ENCODE measurements around the gene TMPRSS4. TPM values are rescaled to one million over a fixed set of nuclear protein-coding genes. Genes with fewer than 3 reads are reported as not detected.

TMPRSS4 gene
- total RNA-seq, 5 donors from 2014 or later (not counting 1 experiment from before 2014, with no cell fraction given) = 0.51 to 0.66 TPM; not detected in 3

DNA sequence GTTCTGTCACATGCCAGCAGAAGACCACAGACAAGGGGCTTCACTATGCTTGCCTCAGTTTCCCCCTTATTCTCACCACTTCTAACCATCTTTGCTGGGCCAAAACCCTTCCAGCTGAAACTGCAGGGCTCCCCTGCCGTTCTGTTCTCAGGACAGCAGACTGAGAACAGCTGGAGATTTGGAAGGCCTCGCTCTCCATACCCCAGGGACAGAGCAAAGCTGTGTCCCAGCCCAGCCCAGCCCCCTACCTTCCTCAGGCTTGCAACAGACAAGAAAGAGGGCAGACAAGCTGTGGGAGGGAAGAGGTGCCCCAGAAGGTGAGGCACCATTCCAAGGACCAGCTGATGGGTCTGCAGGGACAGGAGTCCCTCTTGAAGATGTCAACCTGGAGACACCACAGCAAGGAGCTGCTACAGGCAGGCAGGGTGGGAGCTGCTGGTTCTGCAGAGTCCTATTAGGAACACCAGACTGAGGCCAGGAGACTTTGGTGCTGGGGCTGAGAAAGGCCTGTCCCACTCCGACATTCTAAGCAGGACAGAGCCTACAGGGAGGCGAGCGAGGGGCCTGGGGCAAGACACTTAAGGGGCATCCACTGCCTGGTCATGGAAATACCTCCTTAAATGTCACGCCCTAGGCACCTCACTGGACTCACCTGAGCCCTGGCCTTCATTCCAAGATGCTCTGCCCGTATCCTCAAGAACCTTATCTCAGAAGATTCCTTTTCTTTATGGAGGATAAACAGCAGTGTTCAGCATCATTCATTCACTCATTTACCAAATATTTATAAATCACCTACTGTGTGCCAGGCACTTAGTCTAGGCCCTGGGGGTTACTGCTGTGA is 92.6 kb downstream of the TMPRSS4 start:
- POLR2A ChIA-PET = no interaction called here

DNA sequence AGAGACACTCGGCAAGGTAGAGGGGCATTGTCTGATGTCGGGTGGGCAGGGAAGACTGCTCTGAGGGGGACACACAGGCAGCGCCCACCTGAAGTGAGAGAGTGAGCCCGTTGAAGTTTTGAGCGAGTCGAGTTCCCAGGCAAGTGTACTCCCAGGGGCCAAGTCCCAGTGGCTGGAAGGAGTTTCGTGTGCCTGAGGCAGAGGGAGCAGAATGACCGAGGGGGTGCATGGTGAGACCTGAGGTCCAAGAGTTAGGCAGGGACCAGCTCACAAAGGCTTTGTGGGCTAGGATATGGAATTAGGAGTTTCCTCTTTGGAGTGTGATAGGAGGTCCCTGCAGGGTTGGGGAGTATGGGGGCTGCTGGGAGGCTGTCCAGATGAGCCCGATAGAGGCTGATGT is 93.4 kb downstream of the TMPRSS4 start:
- peaks cover 0 to 61% of the 10 kb centered on the region in 2 experiments for H3K27me3 ChIP-seq (replicated peaks in 1 of 2; ENCODE audit: control insufficient read depth in 2 of 2, extremely low read depth in 1 of 2, insufficient read depth in 2 of 2, low read length in 1 of 2)
- H3K36me3 Mint-ChIP-seq = no peaks in the 10 kb centered on the region
- no peak overlapping the region for H3K4me3 Mint-ChIP-seq
- H3K4me1 Mint-ChIP-seq = peaks cover 0 to 2% (median 2%) of the 10 kb centered on the region in 3 donors
- 84% methylated on average over 9 of the region's 9 CpGs for WGBS (ENCODE audit: insufficient coverage)
- peaks cover 0 to 9% of the 10 kb centered on the region in 2 experiments for H3K4me1 ChIP-seq (ENCODE audit: control insufficient read depth in 1 of 2, extremely low read depth in 1 of 2, insufficient read depth in 2 of 2, low read length in 2 of 2)
- ATAC-seq (replicated peaks in 1 of 4) (no peak), DNase-seq (no peak)
- CTCF ChIA-PET = no interaction called here
- H3K27me3 Mint-ChIP-seq = peaks cover 5 to 19% of the 10 kb centered on the region in 2 donors
- H3K27ac ChIP-seq (ENCODE audit: low read length) = no peak overlapping the region
- no peak overlapping the region for H3K27ac Mint-ChIP-seq
- H3K9me3 ChIP-seq = no peaks in the 10 kb centered on the region
- H3K36me3 ChIP-seq (ENCODE audit: control insufficient read depth in 2 of 2, extremely low read depth in 1 of 2, insufficient read depth in 1 of 2, low read length in 1 of 2) = no peaks in the 10 kb centered on the region
- POLR2A ChIA-PET = no interaction called here
- H3K9me3 Mint-ChIP-seq = no peaks in the 10 kb centered on the region
- H3K4me3 ChIP-seq (ENCODE audit: control insufficient read depth in 1 of 2, extremely low read depth in 1 of 2, low read length in 1 of 2) = no peak overlapping the region

More for the DNA sequence above, 92.6 kb downstream of the TMPRSS4 start:
- Mint-ChIP-seq H3K27ac (no peak overlapping the region), H3K27me3 (peaks cover 5 to 21% of the 10 kb centered on the region in 2 donors), H3K4me3 (no peak overlapping the region), H3K4me1 (peaks cover 0 to 2% (median 2%) of the 10 kb centered on the region in 3 donors), H3K36me3 (no peaks in the 10 kb centered on the region), H3K9me3 (no peaks in the 10 kb centered on the region)
- peaks cover 0 to 67% of the 10 kb centered on the region in 2 experiments for H3K27me3 ChIP-seq (replicated peaks in 1 of 2; ENCODE audit: control insufficient read depth in 2 of 2, extremely low read depth in 1 of 2, insufficient read depth in 2 of 2, low read length in 1 of 2)
- ATAC-seq (replicated peaks in 1 of 4) (no peak), DNase-seq (no peak)
- H3K4me1 ChIP-seq (ENCODE audit: control insufficient read depth in 1 of 2, extremely low read depth in 1 of 2, insufficient read depth in 2 of 2, low read length in 2 of 2) = peaks cover 0 to 9% of the 10 kb centered on the region in 2 experiments
- no peaks in the 10 kb centered on the region for H3K36me3 ChIP-seq (ENCODE audit: control insufficient read depth in 2 of 2, extremely low read depth in 1 of 2, insufficient read depth in 1 of 2, low read length in 1 of 2)
- H3K27ac ChIP-seq (ENCODE audit: low read length) = no peak overlapping the region
- H3K4me3 ChIP-seq (ENCODE audit: control insufficient read depth in 1 of 2, extremely low read depth in 1 of 2, low read length in 1 of 2) = no peak overlapping the region
- 87% methylated on average over 5 of the region's 7 CpGs for WGBS (ENCODE audit: insufficient coverage)
- no peaks in the 10 kb centered on the region for H3K9me3 ChIP-seq
- CTCF ChIA-PET = interaction anchor here in 1 of 2 donors (0.7 kb wide), 1 partner anchor 1025 kb away, joined by 4 read pairs; no protein-coding TSS in a partner anchor

DNA sequence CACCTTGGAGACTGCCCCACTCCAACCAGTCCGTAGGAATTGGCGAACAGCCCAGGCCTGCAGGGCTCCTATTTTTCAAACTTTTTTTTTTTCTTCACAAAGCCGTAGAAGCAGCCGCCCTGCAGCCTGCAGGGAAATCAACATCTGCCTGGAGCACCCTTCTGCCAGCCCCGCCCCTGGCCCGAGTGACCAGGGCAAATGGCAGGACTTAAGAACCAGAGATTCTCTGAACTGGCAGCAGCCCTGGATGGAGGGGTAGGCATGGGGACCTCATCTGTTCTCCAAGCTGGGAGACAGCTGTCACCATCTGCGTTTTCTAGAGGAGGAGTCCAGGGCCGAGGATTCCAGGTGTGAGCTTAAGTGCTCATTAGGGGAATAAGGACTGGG is 94.0 kb downstream of the TMPRSS4 start:
- ChIA-PET POLR2A (no interaction called here), CTCF (interaction anchor here (0.5 to 2.0 kb wide), 12 partner anchors 10 to 365 kb away, joined by 3 to 14 read pairs (median 3); no protein-coding TSS in a partner anchor)
- ATAC-seq (replicated peaks in 1 of 4) (no peak), DNase-seq (no peak)
- Histone ChIP-seq H3K27ac (ENCODE audit: low read length) (no peak overlapping the region), H3K4me3 (ENCODE audit: control insufficient read depth in 1 of 2, extremely low read depth in 1 of 2, low read length in 1 of 2) (no peak overlapping the region), H3K27me3 (replicated peaks in 1 of 2; ENCODE audit: control insufficient read depth in 2 of 2, extremely low read depth in 1 of 2, insufficient read depth in 2 of 2, low read length in 1 of 2) (peaks cover 0 to 61% of the 10 kb centered on the region in 2 experiments), H3K9me3 (no peaks in the 10 kb centered on the region), H3K4me1 (ENCODE audit: control insufficient read depth in 1 of 2, extremely low read depth in 1 of 2, insufficient read depth in 2 of 2, low read length in 2 of 2) (peaks cover 0 to 9% of the 10 kb centered on the region in 2 experiments), H3K36me3 (ENCODE audit: control insufficient read depth in 2 of 2, extremely low read depth in 1 of 2, insufficient read depth in 1 of 2, low read length in 1 of 2) (no peaks in the 10 kb centered on the region)
- Mint-ChIP-seq H3K27ac (no peak overlapping the region), H3K4me3 (no peak overlapping the region), H3K4me1 (peaks cover 0 to 2% (median 2%) of the 10 kb centered on the region in 3 donors), H3K9me3 (no peaks in the 10 kb centered on the region), H3K27me3 (peaks cover 9 to 24% of the 10 kb centered on the region in 2 donors), H3K36me3 (no peaks in the 10 kb centered on the region)
- WGBS (ENCODE audit: insufficient coverage) = 83% methylated on average over 2 of the region's 8 CpGs

Other genes starting within 250 kb of the TMPRSS4 start
- under 1 TPM in 3 of 5 donors, not detected in 2; 0.38 to 0.73 (median 0.53) TPM for gene FXYD6, start 200.4 kb upstream of the TMPRSS4 start, total RNA-seq
- gene TMPRSS13, start 147.7 kb upstream of the TMPRSS4 start, total RNA-seq = 1 to 10 TPM; 2.1 to 4.7 (median 3.7) TPM
- 100 to 1,000 TPM; 195 to 450 (median 375) TPM for gene IL10RA, start 90.7 kb upstream of the TMPRSS4 start, total RNA-seq
- 1 to 10 TPM in 1 of 5 donors, under 1 TPM in 4; 0.28 to 1.0 (median 0.36) TPM for gene SMIM35, start 9.9 kb downstream of the TMPRSS4 start, total RNA-seq
- under 1 TPM in 2 of 5 donors, not detected in 3; 0.09 to 0.20 TPM for gene SCN4B, start 75.7 kb downstream of the TMPRSS4 start, total RNA-seq
- under 1 TPM in 1 of 5 donors, not detected in 4; 0.06 TPM for gene SCN2B, start 99.6 kb downstream of the TMPRSS4 start, total RNA-seq
- gene JAML, start 147.9 kb downstream of the TMPRSS4 start, total RNA-seq = 100 to 1,000 TPM in 2 of 5 donors, 10 to 100 TPM in 3; 60.8 to 165 (median 95.8) TPM
- 10 to 100 TPM in 4 of 5 donors, 1 to 10 TPM in 1; 9.8 to 25.2 (median 16.5) TPM for gene MPZL3, start 175.3 kb downstream of the TMPRSS4 start, total RNA-seq
- 1 to 10 TPM in 4 of 5 donors, under 1 TPM in 1; 0.85 to 5.6 (median 2.0) TPM for gene MPZL2, start 187.2 kb downstream of the TMPRSS4 start, total RNA-seq
- gene CD3E, start 227.7 kb downstream of the TMPRSS4 start, total RNA-seq = 100 to 1,000 TPM; 555 to 659 (median 596) TPM